ENCODE results near the gene SESN3. TPM values are rescaled to one million over a fixed set of nuclear protein-coding genes. Genes with fewer than 3 reads are reported as not detected.

The SESN3 gene
- total and polyA plus RNA-seq, 2 experiments from 2014 or later = 2.9 to 19.2 TPM

GRCh38 chr11:95149651-95150364 lies 81.2 kb downstream of the SESN3 start:
- WGBS, 2 experiments (ENCODE audit: low coverage in 1 of 2, low lambda C conversion rate in 2 of 2, missing lambda C conversion rate in 2 of 2) = 56 to 60% methylated on average over 23 of the region's 23 CpGs
- no peak overlapping the region for H3K9ac ChIP-seq
- no peaks in the 10 kb centered on the region for H3K27me3 ChIP-seq (replicated peaks; ENCODE audit: insufficient read depth)
- DNase-seq = peak; percentile 16
- H3K4me3 ChIP-seq = peak overlapping the region; percentile 74
- H3K9me2 ChIP-seq (ENCODE audit: insufficient read depth) = no peaks in the 10 kb centered on the region
- no peaks in the 10 kb centered on the region for H3K79me2 ChIP-seq (ENCODE audit: insufficient read depth)
- TF ChIP-seq EZH2 (IDR thresholded peaks at IDR 0.05; ENCODE audit: insufficient read depth, poor library complexity, severe bottlenecking) (no peak), EZH2phosphoT487 (IDR thresholded peaks at IDR 0.05; ENCODE audit: insufficient read depth, low read depth) (no peak)
- H3K4me2 ChIP-seq (ENCODE audit: unreplicated experiment) = no peak overlapping the region
- no peaks in the 10 kb centered on the region for H3K36me3 ChIP-seq (ENCODE audit: low read depth)
- in situ Hi-C loops (cut with MboI) = loop anchor here (5.0 to 25.0 kb wide), 3 partner anchors 557 to 1237 kb away; partner anchors contain the start of genes CCDC82 and JRKL
- H4K20me1 ChIP-seq (ENCODE audit: insufficient read depth) = no peaks in the 10 kb centered on the region
- peak overlapping the region; percentile 97 for H2AFZ ChIP-seq
- H3K27ac ChIP-seq = no peak overlapping the region
- peaks cover 28% of the 10 kb centered on the region for H3K4me1 ChIP-seq (ENCODE audit: insufficient read depth)
- H3K9me3 ChIP-seq (ENCODE audit: low read depth) = no peaks in the 10 kb centered on the region
- peaks cover 32% of the 10 kb centered on the region for H3F3A ChIP-seq (ENCODE audit: insufficient read depth)

- in situ Hi-C loops (cut with MboI) = no loop called here
- DNase-seq = no peak
- H4K20me1 ChIP-seq (ENCODE audit: insufficient read depth) = no peaks in the 10 kb centered on the region
- peaks cover 33% of the 10 kb centered on the region for H3K4me1 ChIP-seq (ENCODE audit: insufficient read depth)
- H3K27me3 ChIP-seq (replicated peaks; ENCODE audit: insufficient read depth) = no peaks in the 10 kb centered on the region
- H3K4me2 ChIP-seq (ENCODE audit: unreplicated experiment) = no peak overlapping the region
- no peaks in the 10 kb centered on the region for H3K9me2 ChIP-seq (ENCODE audit: insufficient read depth)
- no peaks in the 10 kb centered on the region for H3K9me3 ChIP-seq (ENCODE audit: low read depth)
- peaks cover 39% of the 10 kb centered on the region for H3F3A ChIP-seq (ENCODE audit: insufficient read depth)
- no peak overlapping the region for H3K4me3 ChIP-seq
- H3K79me2 ChIP-seq (ENCODE audit: insufficient read depth) = no peaks in the 10 kb centered on the region
- no peak overlapping the region for H3K27ac ChIP-seq
- H3K9ac ChIP-seq = no peak overlapping the region
- 65 to 71% methylated on average over 2 of the region's 2 CpGs for WGBS, 2 experiments (ENCODE audit: low coverage in 1 of 2, low lambda C conversion rate in 2 of 2, missing lambda C conversion rate in 2 of 2)
- no peak for TF ChIP-seq EZH2phosphoT487 (IDR thresholded peaks at IDR 0.05; ENCODE audit: insufficient read depth, low read depth)
- TF ChIP-seq EZH2 (IDR thresholded peaks at IDR 0.05; ENCODE audit: insufficient read depth, poor library complexity, severe bottlenecking) = no peak
- H3K36me3 ChIP-seq (ENCODE audit: low read depth) = no peaks in the 10 kb centered on the region
- H2AFZ ChIP-seq = no peak overlapping the region
Measured at GRCh38 chr11:95148938-95149337, 82.1 kb downstream of the SESN3 start.

- Histone ChIP-seq H3K4me1 (ENCODE audit: insufficient read depth) (peaks cover 39% of the 10 kb centered on the region), H3K36me3 (ENCODE audit: low read depth) (no peaks in the 10 kb centered on the region), H3K79me2 (ENCODE audit: insufficient read depth) (no peaks in the 10 kb centered on the region), H4K20me1 (ENCODE audit: insufficient read depth) (no peaks in the 10 kb centered on the region), H3K4me2 (ENCODE audit: unreplicated experiment) (no peak overlapping the region), H3K9me3 (ENCODE audit: low read depth) (no peaks in the 10 kb centered on the region), H2AFZ (no peak overlapping the region), H3K27me3 (replicated peaks; ENCODE audit: insufficient read depth) (no peaks in the 10 kb centered on the region), H3K9ac (no peak overlapping the region), H3F3A (ENCODE audit: insufficient read depth) (peaks cover 45% of the 10 kb centered on the region), H3K27ac (peak overlapping the region; percentile 53), H3K4me3 (no peak overlapping the region), H3K9me2 (ENCODE audit: insufficient read depth) (no peaks in the 10 kb centered on the region)
- peak; percentile 47 for DNase-seq
- in situ Hi-C loops (cut with MboI) = no loop called here
- TF ChIP-seq EZH2 (IDR thresholded peaks at IDR 0.05; ENCODE audit: insufficient read depth, poor library complexity, severe bottlenecking) (no peak), EZH2phosphoT487 (IDR thresholded peaks at IDR 0.05; ENCODE audit: insufficient read depth, low read depth) (no peak)
Measured at GRCh38 chr11:95148406-95148805, 82.6 kb downstream of the SESN3 start.

- H3K4me2 ChIP-seq (ENCODE audit: unreplicated experiment) = peak overlapping the region; percentile 67
- TF ChIP-seq EZH2 (IDR thresholded peaks at IDR 0.05; ENCODE audit: insufficient read depth, poor library complexity, severe bottlenecking) = no peak
- no peak for TF ChIP-seq EZH2phosphoT487 (IDR thresholded peaks at IDR 0.05; ENCODE audit: insufficient read depth, low read depth)
- no peaks in the 10 kb centered on the region for H3K79me2 ChIP-seq (ENCODE audit: insufficient read depth)
- H3K4me1 ChIP-seq (ENCODE audit: insufficient read depth) = peaks cover 48% of the 10 kb centered on the region
- no peaks in the 10 kb centered on the region for H4K20me1 ChIP-seq (ENCODE audit: insufficient read depth)
- peak overlapping the region; percentile 53 for H3K27ac ChIP-seq
- H3F3A ChIP-seq (ENCODE audit: insufficient read depth) = peaks cover 55% of the 10 kb centered on the region
- H3K4me3 ChIP-seq = 0 out of 2 replicates have a peak overlapping the region, but pooled peaks have one; percentile 33
- H3K36me3 ChIP-seq (ENCODE audit: low read depth) = no peaks in the 10 kb centered on the region
- H3K9ac ChIP-seq = no peak overlapping the region
- 0 to 2% methylated on average over 4 of the region's 4 CpGs for WGBS, 2 experiments (ENCODE audit: low coverage in 1 of 2, low lambda C conversion rate in 2 of 2, missing lambda C conversion rate in 2 of 2)
- no peaks in the 10 kb centered on the region for H3K27me3 ChIP-seq (replicated peaks; ENCODE audit: insufficient read depth)
- DNase-seq = peak; percentile 93
- no peaks in the 10 kb centered on the region for H3K9me3 ChIP-seq (ENCODE audit: low read depth)
- no peaks in the 10 kb centered on the region for H3K9me2 ChIP-seq (ENCODE audit: insufficient read depth)
- H2AFZ ChIP-seq = peak overlapping the region; percentile 45; the same call in 1 of the 2 replicates
- in situ Hi-C loops (cut with MboI) = no loop called here
Measured at GRCh38 chr11:95147364-95147905, 83.6 kb downstream of the SESN3 start.

Measured in GM23248 (cell line).